Limb (tissue), 2 donors: ENCODE measurements around the gene IL19.
A peak's percentile ranks its signal among the peaks of the same experiment; 100 is the strongest.

Source experiments
- DNase-seq, 2 donors: peaks; one replicate each; pipeline ENCODE4 v3.0.0-alpha.2; 2016; ENCODE audit errors: extremely low spot score in 2 of 2

The IL19 gene

GRCh38 chr1:206798384-206798996 is 27.9 kb downstream of the IL19 start:
- no peak for DNase-seq

GRCh38 chr1:206799311-206799710 is 28.7 kb downstream of the IL19 start:
- no peak for DNase-seq

GRCh38 chr1:206800411-206800810 is 29.8 kb downstream of the IL19 start:
- DNase-seq, result no peak

GRCh38 chr1:206800891-206801290 is 30.3 kb downstream of the IL19 start:
- no peak for DNase-seq

DNA sequence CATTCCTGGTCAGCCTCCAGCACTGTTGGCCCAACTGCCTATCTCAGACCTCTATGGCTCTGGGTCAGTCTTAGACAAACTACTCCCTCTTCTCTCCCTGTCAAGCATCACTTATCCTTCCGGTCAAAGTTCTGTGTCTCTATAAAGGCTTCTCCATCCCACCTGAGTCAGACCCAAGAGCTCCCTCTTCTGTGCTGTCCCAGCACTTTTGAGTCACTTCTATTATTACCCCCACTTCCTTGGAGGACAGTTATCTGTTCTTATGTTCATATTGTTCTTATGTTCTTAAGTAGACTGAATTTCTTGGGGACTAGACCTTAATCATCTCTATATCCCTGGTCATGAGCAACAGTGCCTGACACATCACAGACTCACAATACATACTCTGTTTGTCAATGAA is 30.9 kb downstream of the IL19 start:
- no peak for DNase-seq

GRCh38 chr1:206802401-206802800 is 31.8 kb downstream of the IL19 start:
- no peak for DNase-seq

GRCh38 chr1:206803221-206803730 is 32.7 kb downstream of the IL19 start:
- DNase-seq, result no peak

DNA sequence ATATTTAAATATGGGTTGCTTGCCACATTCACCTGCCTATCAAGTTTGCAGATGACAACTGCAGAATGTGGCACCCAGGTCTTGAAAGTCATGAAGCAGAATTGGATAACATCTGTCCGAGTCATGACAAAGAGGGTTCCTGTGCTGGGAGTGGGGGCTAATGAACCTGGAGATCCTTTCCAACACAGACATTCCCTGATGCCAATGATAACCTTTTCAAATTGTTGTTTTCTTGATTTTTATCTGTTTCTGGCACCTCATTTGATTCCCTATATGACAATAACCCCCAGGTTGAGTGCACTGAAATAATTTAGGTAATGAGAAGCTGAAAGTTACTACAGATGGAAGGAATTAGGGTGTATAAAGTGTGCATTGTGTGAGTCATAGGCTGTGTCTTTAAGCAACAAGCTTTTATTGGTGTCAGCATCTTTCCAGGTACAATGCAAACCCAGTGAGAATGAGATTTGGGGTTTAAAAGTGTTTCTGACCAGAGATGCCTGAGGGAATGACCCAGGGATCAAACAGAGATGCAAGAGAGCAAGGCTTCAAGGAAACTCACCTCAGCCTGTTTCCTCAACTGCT is 33.7 kb downstream of the IL19 start:
- DNase-seq, result no peak

GRCh38 chr1:206805357-206805756 is 34.8 kb downstream of the IL19 start:
- no peak for DNase-seq

GRCh38 chr1:206808615-206809014 is 38.0 kb downstream of the IL19 start:
- no peak for DNase-seq

DNA sequence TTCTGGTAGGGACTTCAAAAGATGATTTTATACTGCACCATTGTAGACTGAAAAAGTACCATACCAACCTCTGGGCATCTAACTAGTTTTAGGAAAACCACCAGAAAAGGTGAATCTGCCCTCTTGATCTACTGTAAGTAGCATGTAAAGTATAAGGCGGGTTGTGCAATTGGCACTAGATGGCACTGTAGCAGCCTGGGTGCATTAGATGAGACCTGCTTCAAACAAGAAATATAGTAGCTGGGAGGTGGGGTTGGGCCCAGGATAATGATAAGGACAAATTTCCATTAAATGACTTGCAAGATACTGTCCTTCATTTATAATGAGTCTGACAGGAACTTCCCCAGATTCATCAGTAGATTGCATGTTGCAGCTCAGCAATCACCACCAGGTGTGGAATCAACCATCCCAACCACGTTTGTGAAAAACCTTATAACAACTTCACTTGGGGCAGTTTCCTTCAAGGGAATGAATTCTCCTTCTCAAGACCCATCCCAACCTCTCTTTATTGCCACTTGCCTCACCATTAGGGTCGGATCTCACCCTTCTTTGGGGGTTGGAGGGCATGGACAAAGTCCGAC is 39.0 kb downstream of the IL19 start:
- DNase-seq, result no peak

GRCh38 chr1:206812471-206812870 is 41.9 kb downstream of the IL19 start:
- no peak for DNase-seq

DNA sequence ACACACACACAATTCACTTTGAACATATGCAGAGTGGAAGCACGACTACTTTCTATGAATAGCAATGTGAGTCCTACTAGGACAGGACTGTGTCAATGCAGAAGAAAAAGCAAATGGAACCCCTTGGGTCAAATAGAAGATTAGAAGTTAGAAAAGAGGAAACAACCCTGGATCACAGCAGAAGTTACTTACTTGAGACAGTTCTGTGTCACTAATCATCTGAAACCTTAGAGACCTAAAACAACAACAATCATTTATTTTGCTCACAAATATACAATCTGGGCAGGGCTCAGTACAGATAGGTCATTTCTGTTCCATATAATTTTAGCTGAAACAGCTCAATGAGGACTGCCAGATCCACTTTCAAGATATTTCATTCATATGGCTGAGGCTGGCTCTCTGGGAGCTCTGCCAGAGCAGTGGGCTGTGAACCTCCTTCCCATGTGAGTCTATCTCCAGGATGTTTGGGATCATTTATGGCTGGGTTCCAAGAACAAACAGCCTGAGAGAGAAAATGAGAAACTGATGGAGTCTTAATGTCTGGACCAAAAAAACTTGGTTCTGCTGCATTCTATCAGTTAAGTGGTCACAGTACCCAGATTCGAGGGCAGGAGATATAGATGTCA is 44.3 kb downstream of the IL19 start:
- peak in 1 of 2 donors; percentile 68 for DNase-seq

DNA sequence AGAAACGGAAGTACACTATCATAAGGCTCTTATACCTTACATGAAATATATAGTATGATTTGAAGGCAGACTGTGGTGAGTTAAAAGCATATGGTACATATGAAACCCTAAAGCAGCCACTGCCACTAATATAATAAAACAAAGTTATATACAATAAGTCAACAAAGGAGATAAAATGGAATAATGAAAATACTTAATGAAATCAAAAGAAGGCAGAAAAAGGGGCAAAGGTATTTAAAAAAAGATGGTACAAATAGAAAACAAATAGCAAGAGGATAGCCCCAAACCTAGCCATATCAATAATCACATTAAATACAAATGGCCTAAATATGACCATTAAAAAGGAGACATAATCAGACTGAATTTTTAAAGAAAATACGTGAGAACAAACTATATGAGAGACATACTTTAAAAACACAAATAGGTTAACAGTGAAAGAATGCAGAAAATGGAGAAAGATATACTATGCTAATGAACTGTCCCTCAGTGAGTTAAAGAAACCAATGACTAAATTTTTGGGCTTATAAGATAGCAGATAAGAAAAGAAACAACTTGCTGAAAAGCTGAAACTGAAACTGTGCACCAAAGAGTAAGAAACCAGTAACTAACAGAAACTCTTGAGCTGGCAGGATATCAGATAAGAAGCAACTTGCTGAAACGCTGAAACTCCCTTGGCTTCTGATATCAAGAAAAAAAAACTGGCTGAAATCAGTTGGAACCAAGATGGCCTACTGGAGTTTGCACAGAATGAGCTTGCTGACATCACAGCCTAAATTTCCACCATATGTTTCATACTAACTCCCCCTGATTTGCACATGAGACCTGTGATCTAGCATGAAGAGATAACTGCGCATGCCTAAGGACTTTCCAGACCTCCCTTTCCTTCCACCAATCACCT is 46.1 kb downstream of the IL19 start:
- no peak for DNase-seq

- DNase-seq, result no peak
These were observed 50.9 kb downstream of the IL19 start for GRCh38 chr1:206821493-206821892.

DNA sequence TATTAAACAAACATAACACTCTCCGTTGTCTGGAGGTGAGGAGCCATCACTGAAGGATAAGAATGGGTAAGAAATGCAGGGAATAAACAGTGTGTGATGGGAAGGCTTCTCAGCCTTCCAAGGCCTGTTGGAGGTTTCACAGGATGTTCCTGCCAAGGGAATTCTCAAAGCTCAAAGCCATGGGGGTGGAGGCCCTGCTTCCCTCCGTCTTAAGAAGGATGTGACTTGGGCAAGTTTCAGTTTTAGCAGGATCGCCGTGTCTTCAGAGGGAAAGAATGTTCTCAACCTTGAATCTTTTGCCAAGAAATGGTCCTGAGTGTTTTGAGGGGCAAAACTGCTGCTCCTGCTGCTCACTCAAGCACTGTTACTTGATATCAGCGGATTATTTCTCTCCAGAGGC is 53.2 kb downstream of the IL19 start:
- no peak for DNase-seq

- DNase-seq, result no peak
These were observed 53.8 kb downstream of the IL19 start for GRCh38 chr1:206824331-206824730.

- no peak for DNase-seq
These were observed 55.8 kb downstream of the IL19 start for GRCh38 chr1:206826394-206826793.

- DNase-seq, result no peak
These were observed 57.5 kb downstream of the IL19 start for GRCh38 chr1:206828061-206828460.

DNA sequence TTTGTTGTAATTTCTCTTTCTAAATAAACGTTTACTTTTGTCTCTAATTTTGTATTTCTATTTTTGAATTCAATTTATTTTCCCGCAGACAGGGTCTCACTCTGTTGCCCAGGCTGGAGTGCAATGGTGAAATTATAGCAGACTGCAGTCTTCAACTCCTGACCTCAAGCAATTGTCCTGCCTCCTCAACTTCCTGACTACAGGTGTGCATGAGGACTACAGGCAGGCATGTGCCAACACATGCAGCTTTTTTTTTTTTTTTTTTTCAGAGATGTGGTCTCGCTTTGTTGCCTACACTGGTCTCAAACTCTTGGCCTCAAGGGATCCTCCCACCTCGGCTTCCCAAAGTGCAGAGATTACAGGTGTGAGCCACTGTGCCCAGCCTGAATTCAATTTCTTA is 58.2 kb downstream of the IL19 start:
- no peak for DNase-seq

- no peak for DNase-seq
These were observed 58.7 kb downstream of the IL19 start for GRCh38 chr1:206829282-206829681.

DNA sequence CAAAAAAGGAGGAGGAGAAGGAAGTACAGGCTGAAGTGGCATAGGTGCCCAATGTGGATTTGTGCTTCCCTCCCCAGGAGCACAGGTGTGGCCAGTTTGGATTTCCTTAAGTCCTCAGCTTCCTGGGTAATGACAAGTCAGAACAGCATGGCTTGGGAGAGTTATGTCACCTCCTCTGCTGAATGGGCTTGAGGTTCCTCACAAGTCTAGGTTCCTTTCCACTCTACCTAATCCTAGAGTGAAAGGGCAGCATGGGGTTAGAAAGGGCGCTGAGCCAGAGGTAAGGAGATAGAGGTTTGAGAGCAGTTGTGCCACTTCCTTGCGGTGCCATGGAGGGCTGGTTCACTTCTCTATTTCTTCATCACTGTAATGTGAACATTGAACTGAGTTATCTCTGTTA is 59.3 kb downstream of the IL19 start:
- DNase-seq, result no peak
